ENCODE data around the gene CYP4F12. TPM values are rescaled to one million over a fixed set of nuclear protein-coding genes. Genes with fewer than 3 reads are reported as not detected.

CYP4F12 gene
- total RNA-seq, 1 experiment from 2014 or later, result not detected

DNA sequence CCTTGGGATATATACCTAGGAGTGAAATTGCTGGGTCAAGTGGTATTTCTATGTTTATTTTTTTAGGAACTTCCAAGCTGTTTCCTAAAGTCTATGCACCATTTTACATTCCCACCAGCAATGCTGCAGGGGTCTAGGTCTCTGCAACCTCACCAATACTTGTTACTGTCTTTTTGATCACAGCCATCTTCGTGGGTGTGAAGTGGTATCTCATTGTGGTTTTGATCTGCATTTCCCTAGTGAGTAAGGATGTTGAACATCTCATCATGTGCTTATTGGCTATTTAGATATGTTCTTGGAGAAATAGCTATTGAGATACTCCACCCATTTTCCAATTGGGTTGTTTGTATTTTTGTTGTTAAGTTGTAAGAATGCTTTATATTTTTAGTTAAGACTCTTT lies 57.7 kb downstream of the CYP4F12 start:
- Histone ChIP-seq H2BK120ac (ENCODE audit: low read depth, low read length, poor library complexity, severe bottlenecking) (no peak overlapping the region), H3K79me1 (ENCODE audit: insufficient read depth, low read depth, low read length, poor library complexity, severe bottlenecking) (no peaks in the 10 kb centered on the region), H3K4ac (ENCODE audit: low read depth, low read length) (no peak overlapping the region), H4K5ac (ENCODE audit: insufficient read length, low read depth, low read length) (no peak overlapping the region), H3K27ac (ENCODE audit: insufficient read length, low read depth, low read length) (no peak overlapping the region), H3K4me2 (ENCODE audit: insufficient read depth, insufficient read length, low read length) (no peak overlapping the region), H3T11ph (ENCODE audit: low read length) (no peak overlapping the region), H4K8ac (replicated peaks; ENCODE audit: insufficient read length, low read depth, low read length) (no peak overlapping the region), H3K23me2 (ENCODE audit: insufficient read length, low read depth, low read length, poor library complexity, severe bottlenecking) (no peaks in the 10 kb centered on the region), H4K91ac (ENCODE audit: insufficient read length, low read depth, low read length) (no peak overlapping the region), H2BK15ac (ENCODE audit: low read depth, low read length) (no peak overlapping the region), H3K18ac (ENCODE audit: insufficient read length, low read depth, low read length) (no peak overlapping the region), H4K20me1 (ENCODE audit: control insufficient read depth, insufficient read depth, insufficient read length) (no peaks in the 10 kb centered on the region), H3K23ac (ENCODE audit: insufficient read length, low read depth, low read length) (no peak overlapping the region), H2BK12ac (ENCODE audit: insufficient read length, low read depth, low read length) (no peak overlapping the region), H2AFZ (ENCODE audit: low read length) (no peak overlapping the region), H3K9me3 (ENCODE audit: control insufficient read depth, low read depth, low read length) (peaks cover 99% of the 10 kb centered on the region), H3K9ac (ENCODE audit: extremely low read depth, insufficient read length, low read length) (no peak overlapping the region), H3K4me1 (ENCODE audit: insufficient read depth, low read length) (no peaks in the 10 kb centered on the region), H2BK20ac (ENCODE audit: low read depth, low read length, poor library complexity, severe bottlenecking) (no peak overlapping the region), H3K56ac (ENCODE audit: insufficient read length, low read depth, low read length) (no peak overlapping the region), H3K14ac (ENCODE audit: insufficient read depth, low read length) (no peak overlapping the region), H3K27me3 (ENCODE audit: insufficient read depth, low read length) (no peaks in the 10 kb centered on the region), H2BK5ac (ENCODE audit: insufficient read length, low read length) (no peak overlapping the region), H3K79me2 (ENCODE audit: insufficient read depth, low read length) (no peaks in the 10 kb centered on the region), H2AK5ac (ENCODE audit: insufficient read length, low read length) (no peak overlapping the region)
- no peak for DNase-seq
- Mint-ChIP-seq H3K9me3 (peaks cover 96 to 98% of the 10 kb centered on the region in 2 experiments), H3K27ac (no peak overlapping the region), H3K27me3 (ENCODE audit: low read depth) (peaks cover under 1% of the 10 kb centered on the region), H3K36me3 (ENCODE audit: insufficient read depth in 1 of 3, low read depth in 3 of 3) (peaks cover 0 to 39% (median 9%) of the 10 kb centered on the region in 3 experiments; a peak in 6 of 7 replicates), H3K4me3 (no peak overlapping the region), H3K4me1 (no peaks in the 10 kb centered on the region)
- TF ChIP-seq, protein P1, sequence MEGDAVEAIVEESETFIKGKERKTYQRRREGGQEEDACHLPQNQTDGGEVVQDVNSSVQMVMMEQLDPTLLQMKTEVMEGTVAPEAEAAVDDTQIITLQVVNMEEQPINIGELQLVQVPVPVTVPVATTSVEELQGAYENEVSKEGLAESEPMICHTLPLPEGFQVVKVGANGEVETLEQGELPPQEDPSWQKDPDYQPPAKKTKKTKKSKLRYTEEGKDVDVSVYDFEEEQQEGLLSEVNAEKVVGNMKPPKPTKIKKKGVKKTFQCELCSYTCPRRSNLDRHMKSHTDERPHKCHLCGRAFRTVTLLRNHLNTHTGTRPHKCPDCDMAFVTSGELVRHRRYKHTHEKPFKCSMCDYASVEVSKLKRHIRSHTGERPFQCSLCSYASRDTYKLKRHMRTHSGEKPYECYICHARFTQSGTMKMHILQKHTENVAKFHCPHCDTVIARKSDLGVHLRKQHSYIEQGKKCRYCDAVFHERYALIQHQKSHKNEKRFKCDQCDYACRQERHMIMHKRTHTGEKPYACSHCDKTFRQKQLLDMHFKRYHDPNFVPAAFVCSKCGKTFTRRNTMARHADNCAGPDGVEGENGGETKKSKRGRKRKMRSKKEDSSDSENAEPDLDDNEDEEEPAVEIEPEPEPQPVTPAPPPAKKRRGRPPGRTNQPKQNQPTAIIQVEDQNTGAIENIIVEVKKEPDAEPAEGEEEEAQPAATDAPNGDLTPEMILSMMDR (conservative IDR thresholded peaks at IDR 0.05), result no peak
- WGBS (ENCODE audit: extremely low coverage, insufficient read length, low lambda C conversion rate), result no CpG with 5 or more reads among the region's 1 CpG

All from H9 (cell line).